ENCODE measurements around the gene P4HA2.

Gene P4HA2

DNA sequence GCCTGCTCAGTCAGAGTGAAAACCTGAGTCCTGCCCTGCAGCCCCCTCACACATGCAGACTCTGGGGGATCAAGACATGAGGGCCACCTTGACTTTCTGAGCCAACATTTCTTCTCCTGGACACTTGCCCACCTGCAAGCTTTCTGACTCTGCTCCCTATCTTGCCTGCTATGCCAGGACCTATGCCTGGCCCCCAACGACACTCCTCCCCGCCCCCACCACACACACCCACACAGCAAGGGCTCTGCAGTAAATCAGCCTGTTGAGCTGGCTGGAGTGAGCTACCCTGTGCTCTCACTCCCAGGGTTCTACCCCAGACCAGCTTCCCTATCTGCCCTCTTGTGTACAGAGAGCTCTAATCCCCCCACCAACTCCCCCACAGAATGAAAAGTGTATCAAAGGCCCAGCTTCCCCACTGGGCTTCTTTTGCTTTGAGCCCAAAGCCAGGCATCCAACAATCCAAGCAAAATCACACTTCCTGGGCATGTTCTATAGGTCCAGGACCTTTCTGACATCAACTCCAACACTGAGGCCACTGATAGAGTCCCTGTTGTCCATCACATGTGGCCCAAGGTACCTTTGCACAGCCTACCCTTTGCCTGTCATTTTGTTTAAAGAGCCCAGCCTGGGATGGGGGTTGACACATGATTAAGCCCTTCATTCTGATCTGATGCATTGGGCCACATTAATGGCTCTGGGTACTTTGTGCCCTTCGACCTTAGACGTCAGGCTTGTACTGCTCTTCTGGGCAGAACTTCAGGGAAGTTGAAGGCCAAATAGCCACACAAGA, 37.1 kb upstream of the P4HA2 start:
- no peak for DNase-seq

GRCh38 chr5:132263548-132264261, 36.1 kb upstream of the P4HA2 start:
- DNase-seq, result no peak

DNA sequence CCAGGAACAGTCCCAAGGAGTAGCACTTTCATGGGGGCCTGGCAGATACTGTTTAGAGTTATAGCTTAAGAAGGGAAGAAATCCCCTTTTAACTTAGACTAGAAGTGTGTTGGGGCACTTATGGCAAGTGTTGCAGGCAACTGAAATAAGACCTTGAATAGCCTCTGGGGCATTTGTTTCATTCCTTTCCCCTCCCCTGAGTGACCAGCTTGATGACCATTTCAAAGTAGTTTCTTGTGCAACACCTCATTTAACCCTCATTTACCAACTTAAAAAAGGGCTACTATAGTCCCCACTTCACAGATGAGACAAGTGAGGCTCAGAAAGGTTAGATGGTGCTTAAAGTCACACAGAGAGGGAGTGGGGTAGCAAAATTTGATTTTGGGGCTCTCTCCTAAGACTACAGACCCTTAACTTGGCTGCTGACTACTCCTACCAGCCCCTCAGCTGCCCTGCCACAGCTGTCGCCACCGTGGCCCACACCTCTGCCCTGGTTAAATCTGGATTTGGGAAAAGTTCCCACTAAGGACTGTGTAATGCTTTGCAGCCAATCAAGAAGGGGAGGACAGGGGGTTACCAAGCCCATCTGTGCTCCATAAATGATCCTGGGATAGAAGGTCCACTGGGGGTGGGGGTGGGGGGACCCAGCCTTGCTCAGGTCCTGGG, 35.4 kb upstream of the P4HA2 start:
- DNase-seq, result no peak

DNA sequence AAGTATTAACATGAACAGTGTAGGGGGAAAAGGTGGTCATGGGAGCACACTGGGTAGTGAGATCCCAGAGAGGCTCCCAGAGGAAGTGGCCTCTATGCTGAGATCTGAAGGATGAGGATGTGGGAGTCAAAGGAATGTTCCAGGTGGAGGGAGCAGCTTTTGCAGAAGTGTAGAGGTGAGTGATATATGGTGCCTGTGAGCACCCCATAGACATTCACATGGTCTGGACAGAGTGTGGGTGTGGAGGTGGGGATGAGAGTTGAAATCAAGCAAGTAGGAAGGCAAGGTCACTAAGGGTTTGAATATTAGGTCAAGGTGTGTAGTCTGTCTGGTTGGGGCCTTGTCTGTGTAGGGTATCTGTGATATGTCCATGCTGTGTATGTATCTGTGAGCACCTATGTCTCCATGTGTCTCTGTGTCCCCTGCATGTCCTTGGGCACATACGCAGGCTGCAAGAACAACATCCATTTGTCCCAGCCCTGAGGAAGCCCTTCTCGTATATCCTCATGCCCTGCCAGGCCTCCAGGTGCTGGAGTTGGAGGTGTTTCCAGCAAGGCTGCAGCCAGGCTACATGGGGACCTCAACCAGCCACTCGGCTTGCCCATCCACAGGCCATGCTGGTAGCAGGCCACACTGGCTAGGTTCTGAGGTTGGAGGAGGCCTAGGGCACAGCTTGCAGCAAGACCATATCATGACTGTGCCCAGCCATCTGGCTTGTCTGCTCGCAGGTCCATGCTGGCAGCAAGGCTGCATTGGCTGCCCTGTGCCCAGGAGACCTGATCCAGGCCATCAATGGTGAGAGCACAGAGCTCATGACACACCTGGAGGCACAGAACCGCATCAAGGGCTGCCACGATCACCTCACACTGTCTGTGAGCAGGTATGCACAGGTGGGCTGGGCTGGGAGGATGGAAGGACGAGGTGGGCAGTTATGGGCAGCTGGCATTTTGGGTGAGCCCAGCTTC, 34.5 kb upstream of the P4HA2 start:
- DNase-seq, result no peak

DNA sequence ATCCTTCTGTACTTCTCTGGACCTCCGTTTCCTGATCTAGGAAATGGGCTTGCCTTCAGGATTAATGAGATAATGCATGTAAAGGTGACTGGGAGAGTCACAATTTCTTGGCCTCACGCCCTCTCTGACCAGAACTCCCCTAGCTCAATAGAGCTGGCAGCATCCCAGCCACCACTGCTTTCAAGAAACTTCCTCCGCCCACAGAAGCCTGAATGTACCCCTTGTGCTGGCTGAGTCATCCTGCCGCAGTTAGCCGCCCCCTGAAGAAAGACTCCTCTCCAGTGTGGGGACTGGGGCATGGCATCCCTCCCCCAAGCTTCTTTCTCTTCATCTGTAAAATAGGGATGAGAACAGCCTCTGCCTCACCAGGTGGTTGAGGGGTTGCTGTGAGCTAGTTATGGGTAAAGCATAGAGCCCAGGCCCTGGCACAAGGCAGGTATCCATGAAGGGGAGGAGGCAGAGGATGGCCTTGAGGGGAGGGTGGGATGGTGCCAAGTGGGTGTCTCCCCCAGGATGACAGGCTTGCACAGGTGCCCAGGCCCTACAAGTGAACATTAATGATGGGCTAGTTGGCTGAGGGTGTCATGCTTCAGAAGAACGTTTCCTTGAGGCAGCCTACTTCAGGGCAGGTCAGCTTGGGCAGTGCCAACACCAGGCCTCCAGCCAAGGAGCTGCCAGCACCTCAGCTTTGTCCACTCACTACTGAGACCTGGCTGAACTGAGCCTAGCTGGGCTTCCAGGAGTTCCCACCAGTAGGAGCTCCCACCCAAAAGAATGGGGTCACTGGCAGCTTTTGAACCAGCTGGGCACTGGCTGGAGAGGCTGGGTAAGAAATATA, 33.3 kb upstream of the P4HA2 start:
- DNase-seq, result peak; percentile 43

DNA sequence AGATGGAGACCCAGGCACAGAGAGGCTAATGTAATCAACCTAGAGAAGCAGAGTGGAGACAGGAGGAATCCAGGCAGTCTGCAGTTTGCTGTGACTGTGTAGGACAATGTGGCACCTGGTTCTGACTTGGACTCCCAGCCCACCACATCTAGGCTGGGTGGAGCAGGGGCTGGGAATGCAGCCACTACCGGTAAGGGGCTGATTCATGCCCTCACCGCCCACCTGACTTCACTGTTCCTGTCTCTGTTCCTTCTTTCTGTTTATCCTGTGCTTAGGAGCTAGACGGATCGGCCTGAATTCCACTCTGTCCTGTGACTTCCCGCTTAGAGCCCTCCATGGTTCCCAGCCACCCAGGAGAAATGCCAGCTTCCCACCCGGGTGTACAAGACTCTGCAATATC, 32.4 kb upstream of the P4HA2 start:
- DNase-seq, result no peak

- peak; percentile 36 for DNase-seq
Measured at GRCh38 chr5:132259069-132259851, 31.6 kb upstream of the P4HA2 start.

DNA sequence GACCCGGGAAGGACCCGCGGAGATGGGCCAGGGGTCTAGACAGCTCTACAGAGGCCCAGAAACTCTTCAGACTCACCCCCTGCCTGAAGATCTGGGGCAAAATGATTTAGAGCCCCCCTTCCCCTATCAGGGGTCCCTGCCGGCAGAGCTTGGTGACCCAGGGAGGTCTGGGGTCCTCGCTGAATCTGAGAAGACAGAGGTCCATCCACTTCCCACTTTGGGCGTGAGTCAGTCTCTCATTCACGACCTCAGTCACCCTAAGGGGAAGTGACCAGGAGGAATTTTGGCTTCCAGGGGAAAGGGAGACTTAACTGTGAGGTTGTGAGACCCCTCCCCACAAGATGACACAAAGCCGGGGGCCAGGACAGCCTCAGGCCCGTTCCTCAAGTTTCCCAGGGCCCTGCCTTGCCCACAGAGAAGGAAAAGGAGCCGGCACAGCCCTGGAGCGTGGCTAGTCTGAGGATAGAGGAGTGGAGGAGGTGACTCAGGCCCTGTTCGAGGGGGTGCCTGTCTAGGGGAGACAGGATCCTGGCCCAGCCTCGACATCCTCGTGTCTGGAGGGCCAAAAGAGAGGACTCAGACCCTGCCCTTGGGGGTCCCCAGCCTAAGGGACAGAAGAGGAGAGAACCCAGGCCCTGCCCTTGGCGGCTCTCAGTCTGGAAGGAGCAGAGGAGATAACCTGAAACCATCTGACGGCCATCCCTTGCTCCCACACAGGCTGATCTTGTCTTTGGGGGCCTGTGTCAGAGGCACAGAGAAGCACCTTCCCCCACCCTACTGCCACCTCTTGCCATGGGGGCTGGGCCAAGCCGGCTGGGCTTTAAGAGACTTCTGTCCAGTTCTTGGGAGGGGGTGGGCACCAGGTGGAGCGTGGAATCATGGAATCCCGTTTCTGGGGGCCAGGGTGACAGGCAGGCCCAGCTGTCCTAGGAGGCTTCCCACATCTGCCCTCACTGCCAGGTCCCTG, 30.7 kb upstream of the P4HA2 start:
- DNase-seq, result no peak

DNA sequence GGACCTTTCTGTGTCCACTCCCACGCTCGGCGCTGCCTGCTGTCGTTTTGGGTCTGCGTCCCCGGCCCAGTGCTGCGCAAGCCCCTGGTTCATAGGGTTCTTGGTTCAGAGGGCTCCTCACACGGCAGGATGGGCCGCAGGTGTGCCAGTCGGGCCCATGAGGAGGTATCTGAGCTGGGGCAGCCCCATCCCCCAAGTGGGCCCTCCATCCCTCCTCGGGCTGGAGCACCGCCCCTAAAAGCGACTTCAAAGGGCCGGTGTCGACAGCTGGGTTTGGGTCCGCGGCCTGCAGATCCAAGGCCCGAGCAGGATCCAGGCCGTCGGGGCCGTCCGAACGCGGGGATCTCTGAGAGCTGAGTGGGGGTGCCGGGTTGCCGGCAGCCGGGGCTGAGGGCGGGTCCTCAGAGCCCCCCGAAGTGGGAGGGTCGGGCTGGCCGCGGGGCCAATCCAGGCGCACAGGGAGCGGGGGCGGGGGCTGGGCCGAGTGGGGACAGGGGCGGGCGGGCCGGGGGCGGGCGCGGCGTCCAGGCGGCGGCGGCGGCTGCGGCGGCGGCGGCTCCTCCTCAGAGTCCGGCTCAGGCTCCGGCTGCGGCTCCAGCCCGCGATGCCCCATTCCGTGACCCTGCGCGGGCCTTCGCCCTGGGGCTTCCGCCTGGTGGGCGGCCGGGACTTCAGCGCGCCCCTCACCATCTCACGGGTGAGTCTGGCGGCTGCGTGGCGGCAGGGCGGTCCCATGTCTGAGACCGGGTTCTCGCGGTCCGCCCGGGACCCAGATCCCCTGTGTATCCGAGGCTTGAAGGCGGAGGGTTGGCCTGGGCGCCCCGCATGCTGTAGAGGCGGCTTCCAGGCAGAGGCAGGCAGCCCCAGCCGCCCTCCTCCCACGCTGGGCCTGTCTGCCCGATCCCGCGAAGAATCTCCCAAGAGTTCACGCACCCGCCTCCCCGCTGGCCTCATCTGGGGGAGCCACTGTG, 29.8 kb upstream of the P4HA2 start, which contains the start of gene PDLIM4:
Gene PDLIM4 (plus strand): TSS at position 566 of the 971 bp plus-strand sequence. CDS start 39 bp downstream, at position 605.
- no peak for DNase-seq

GRCh38 chr5:132256783-132257130, 29.1 kb upstream of the P4HA2 start:
- DNase-seq, result no peak

GRCh38 chr5:132256086-132256782, 28.6 kb upstream of the P4HA2 start:
- no peak for DNase-seq

DNA sequence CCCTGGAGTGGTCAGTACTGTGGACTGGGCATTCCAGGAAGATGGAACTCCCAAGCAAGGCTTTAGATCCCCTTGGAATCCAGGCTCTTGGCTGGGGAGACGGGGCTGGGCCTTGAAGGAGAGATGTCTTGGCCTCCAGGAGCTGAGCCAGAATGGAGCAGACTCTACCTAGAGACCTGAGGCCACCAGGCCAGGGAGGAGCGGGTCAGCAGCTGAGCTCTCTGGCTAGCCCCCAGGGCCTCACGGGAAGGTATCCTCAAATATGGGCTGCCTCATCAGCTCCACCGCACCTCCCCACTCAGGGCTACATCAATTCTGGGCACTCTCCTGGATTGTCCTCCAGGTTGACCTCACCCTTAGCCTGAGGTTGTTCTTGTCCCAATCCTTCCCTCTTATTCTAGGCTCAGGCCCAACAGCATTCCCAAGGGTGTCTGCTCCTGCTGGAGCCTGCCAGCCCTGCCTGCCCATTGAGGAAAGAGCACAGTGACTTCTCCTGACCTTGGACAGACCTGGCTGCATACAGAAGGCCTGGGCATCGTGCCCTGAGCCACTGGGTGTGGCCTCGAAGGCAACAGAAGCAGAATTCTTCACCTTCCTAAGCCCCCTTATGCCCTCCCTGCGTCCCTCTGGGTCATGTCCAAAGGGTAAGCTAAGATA, 26.8 kb upstream of the P4HA2 start:
- no peak for DNase-seq

- DNase-seq, result no peak
Measured at GRCh38 chr5:132253452-132254320, 26.0 kb upstream of the P4HA2 start.

- DNase-seq, result no peak
Measured at GRCh38 chr5:132253008-132253441, 25.4 kb upstream of the P4HA2 start.

DNA sequence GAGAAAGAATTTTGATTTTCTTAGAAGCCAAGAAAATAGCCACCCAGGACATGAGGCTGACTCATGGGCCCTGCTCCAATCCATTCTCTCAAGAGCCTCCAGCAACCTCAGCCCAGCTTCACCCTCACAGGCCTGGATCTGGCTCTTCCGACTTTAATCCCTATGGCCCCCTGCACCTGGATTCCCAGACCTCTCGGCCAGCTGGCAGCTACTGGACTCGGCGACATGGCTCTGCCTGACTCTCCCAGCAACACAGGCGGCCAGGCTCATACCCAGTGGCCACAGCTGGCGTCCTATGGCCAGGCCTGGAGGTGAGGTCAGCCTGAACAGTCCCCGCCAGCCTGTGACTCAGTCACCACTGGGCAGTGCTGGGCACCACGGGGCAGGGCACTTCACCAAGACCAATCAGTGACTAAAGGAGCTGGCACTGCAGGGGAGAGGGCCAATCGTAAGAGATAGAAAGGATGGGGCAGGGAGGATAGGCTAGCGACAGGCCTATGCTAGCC, 23.6 kb upstream of the P4HA2 start:
- DNase-seq, result peak; percentile 36

- no peak for DNase-seq
Measured at GRCh38 chr5:132250547-132250946, 22.9 kb upstream of the P4HA2 start.
